H1 (cell line): Measurements from ENCODE around the gene TFB1M.

Source experiments
- CTBP2 ChIP-seq: IDR thresholded peaks from 2 replicates; pipeline ENCODE4 v1.7.0; 2011; ENCODE audit warnings: borderline replicate concordance, mild to moderate bottlenecking, moderate library complexity, mixed read lengths, low read length; ENCODE audit not compliant: insufficient read depth, insufficient read length
- EP300 ChIP-seq, 2 experiments: IDR thresholded peaks; 1 replicate in 1 of 2; 2 replicates in 1 of 2; pipeline ENCODE4 v1.6.1; 2011 to 2012; ENCODE audit warnings: low read depth in 2 of 2, low read length in 2 of 2, mild to moderate bottlenecking in 2 of 2, borderline replicate concordance in 1 of 2, inconsistent platforms in 1 of 2, moderate library complexity in 1 of 2
- FOSL1 ChIP-seq: IDR thresholded peaks from 2 replicates; pipeline ENCODE4 v1.6.1; 2011; ENCODE audit warnings: mild to moderate bottlenecking, low read depth, low read length, moderate library complexity; ENCODE audit not compliant: insufficient read depth
- HDAC2 ChIP-seq, 2 experiments: fragments of 300-600 bp in 1 of 2; sonication (generic) in 1 of 2; IDR thresholded peaks; 2 replicates each; pipeline ENCODE4 v1.6.1; 2011 to 2012; ENCODE audit warnings: low read depth in 2 of 2, low read length in 2 of 2, mild to moderate bottlenecking in 2 of 2, moderate library complexity in 2 of 2, borderline replicate concordance in 1 of 2, inconsistent platforms in 1 of 2
- JUND ChIP-seq: IDR thresholded peaks from 2 replicates; pipeline ENCODE4 v1.6.1; 2011; ENCODE audit warnings: mild to moderate bottlenecking, improper control_type of control experiment, low read length
- POLR2A ChIP-seq, 2 experiments: IDR thresholded peaks; 1 replicate in 1 of 2; 2 replicates in 1 of 2; pipeline ENCODE4 v1.6.1; 2011; ENCODE audit warnings: low read depth in 2 of 2, low read length in 2 of 2, mild to moderate bottlenecking in 2 of 2; ENCODE audit errors: control extremely low read depth in 1 of 2
- TEAD4 ChIP-seq: IDR thresholded peaks from 2 replicates; pipeline ENCODE4 v1.6.1; 2012; ENCODE audit warnings: low read depth, low read length, inconsistent platforms, mixed read lengths
- TF ChIP-seq, protein P1 (sequence below), 3 experiments: IDR thresholded peaks; 1 replicate in 2 of 3; 2 replicates in 1 of 3; pipeline versions ENCODE4 v1.5.1 to v1.6.1; 2011; ENCODE audit warnings: low read length in 3 of 3, mild to moderate bottlenecking in 3 of 3, inconsistent platforms in 2 of 3, low read depth in 1 of 3, moderate library complexity in 1 of 3; ENCODE audit not compliant: insufficient read depth in 1 of 3; ENCODE audit errors: control extremely low read depth in 1 of 3

- TF ChIP-seq FOSL1 = no peak
- no peak for TF ChIP-seq CTBP2
- TF ChIP-seq EP300 (IDR thresholded peaks at IDR 0.05; ENCODE audit: borderline replicate concordance in 1 of 2, low read depth in 2 of 2, low read length in 2 of 2) = no peak
- TF ChIP-seq POLR2A (IDR thresholded peaks at IDR 0.05; ENCODE audit: control extremely low read depth in 1 of 2, low read depth in 2 of 2, low read length in 2 of 2) = no peak
- TF ChIP-seq, protein P1, sequence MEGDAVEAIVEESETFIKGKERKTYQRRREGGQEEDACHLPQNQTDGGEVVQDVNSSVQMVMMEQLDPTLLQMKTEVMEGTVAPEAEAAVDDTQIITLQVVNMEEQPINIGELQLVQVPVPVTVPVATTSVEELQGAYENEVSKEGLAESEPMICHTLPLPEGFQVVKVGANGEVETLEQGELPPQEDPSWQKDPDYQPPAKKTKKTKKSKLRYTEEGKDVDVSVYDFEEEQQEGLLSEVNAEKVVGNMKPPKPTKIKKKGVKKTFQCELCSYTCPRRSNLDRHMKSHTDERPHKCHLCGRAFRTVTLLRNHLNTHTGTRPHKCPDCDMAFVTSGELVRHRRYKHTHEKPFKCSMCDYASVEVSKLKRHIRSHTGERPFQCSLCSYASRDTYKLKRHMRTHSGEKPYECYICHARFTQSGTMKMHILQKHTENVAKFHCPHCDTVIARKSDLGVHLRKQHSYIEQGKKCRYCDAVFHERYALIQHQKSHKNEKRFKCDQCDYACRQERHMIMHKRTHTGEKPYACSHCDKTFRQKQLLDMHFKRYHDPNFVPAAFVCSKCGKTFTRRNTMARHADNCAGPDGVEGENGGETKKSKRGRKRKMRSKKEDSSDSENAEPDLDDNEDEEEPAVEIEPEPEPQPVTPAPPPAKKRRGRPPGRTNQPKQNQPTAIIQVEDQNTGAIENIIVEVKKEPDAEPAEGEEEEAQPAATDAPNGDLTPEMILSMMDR (IDR thresholded peaks at IDR 0.05; ENCODE audit: control extremely low read depth in 1 of 3, insufficient read depth in 1 of 3, low read depth in 1 of 3, low read length in 3 of 3) = no peak
- TF ChIP-seq JUND = no peak
- no peak for TF ChIP-seq HDAC2 (IDR thresholded peaks at IDR 0.05; ENCODE audit: borderline replicate concordance in 1 of 2, low read depth in 2 of 2, low read length in 2 of 2)
- no peak for TF ChIP-seq TEAD4
Observed at GRCh38 chr6:155259204-155259603, 55.1 kb downstream of the TFB1M start.
